ENCODE results near the gene TRIB2. TPM values are rescaled to one million over a fixed set of nuclear protein-coding genes. Genes with fewer than 3 reads are reported as not detected.
A peak's percentile ranks its signal among the peaks of the same experiment; 100 is the strongest.

Gene TRIB2
- total and polyA plus RNA-seq, 2 donors from 2014 or later, result 29.6 to 69.2 TPM

DNA sequence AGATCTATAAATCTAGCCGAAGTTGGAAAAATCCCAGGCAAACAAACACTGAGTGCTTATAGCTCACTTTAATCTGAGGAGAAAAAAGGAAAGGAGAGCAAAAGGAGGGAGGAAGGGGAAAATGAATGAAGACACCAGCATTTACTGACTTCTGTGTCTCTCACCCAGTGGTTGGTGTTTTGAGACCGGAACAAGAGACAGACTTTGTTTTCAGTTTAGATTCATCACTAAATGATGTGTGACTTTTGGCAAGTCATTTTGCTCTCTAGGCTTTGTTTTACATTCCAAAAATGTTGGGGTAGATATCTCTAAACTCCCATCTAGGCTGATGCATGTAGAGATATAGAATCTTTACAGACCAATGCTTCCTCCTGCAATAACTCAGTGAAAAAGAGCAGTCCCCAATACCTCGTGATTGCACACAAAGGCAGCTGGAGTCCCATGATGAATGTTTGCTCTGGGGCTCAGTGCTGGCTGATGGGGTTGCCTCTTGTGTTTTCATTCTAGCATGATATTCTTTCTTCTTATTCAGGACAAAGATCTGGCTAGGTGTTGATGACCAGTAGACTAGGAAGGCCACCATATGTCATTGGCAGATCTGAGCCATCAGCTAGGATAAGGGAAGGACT lies 51.4 kb downstream of the TRIB2 start:
- intact Hi-C loops (cut with DNase I), result no loop called here
- Histone ChIP-seq H3K4me3 (ENCODE audit: low read length in 3 of 3) (no peak overlapping the region), H3K4me1 (ENCODE audit: control insufficient read depth in 2 of 3, insufficient read depth in 2 of 3, low read depth in 1 of 3, low read length in 3 of 3) (peaks cover 0 to 2% (median 0%) of the 10 kb centered on the region in 3 donors), H3K36me3 (ENCODE audit: control insufficient read depth in 2 of 3, insufficient read depth in 3 of 3, low read length in 3 of 3) (no peaks in the 10 kb centered on the region), H3K9ac (ENCODE audit: low read length in 3 of 3) (no peak overlapping the region), H3K27me3 (ENCODE audit: control insufficient read depth, insufficient read depth, low read length) (no peaks in the 10 kb centered on the region), H3K27ac (ENCODE audit: low read depth in 2 of 2, low read length in 2 of 2) (no peak overlapping the region), H3K9me3 (ENCODE audit: control insufficient read depth in 2 of 3, insufficient read depth in 1 of 3, low read length in 3 of 3) (no peaks in the 10 kb centered on the region)
- TF ChIP-seq, protein P1, sequence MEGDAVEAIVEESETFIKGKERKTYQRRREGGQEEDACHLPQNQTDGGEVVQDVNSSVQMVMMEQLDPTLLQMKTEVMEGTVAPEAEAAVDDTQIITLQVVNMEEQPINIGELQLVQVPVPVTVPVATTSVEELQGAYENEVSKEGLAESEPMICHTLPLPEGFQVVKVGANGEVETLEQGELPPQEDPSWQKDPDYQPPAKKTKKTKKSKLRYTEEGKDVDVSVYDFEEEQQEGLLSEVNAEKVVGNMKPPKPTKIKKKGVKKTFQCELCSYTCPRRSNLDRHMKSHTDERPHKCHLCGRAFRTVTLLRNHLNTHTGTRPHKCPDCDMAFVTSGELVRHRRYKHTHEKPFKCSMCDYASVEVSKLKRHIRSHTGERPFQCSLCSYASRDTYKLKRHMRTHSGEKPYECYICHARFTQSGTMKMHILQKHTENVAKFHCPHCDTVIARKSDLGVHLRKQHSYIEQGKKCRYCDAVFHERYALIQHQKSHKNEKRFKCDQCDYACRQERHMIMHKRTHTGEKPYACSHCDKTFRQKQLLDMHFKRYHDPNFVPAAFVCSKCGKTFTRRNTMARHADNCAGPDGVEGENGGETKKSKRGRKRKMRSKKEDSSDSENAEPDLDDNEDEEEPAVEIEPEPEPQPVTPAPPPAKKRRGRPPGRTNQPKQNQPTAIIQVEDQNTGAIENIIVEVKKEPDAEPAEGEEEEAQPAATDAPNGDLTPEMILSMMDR (IDR thresholded peaks at IDR 0.05; ENCODE audit: borderline replicate concordance, extremely low read depth, insufficient read depth), result no peak
- DNase-seq (peak in 1 of 5 donors; percentile 21), FAIRE-seq (no peak)

DNA sequence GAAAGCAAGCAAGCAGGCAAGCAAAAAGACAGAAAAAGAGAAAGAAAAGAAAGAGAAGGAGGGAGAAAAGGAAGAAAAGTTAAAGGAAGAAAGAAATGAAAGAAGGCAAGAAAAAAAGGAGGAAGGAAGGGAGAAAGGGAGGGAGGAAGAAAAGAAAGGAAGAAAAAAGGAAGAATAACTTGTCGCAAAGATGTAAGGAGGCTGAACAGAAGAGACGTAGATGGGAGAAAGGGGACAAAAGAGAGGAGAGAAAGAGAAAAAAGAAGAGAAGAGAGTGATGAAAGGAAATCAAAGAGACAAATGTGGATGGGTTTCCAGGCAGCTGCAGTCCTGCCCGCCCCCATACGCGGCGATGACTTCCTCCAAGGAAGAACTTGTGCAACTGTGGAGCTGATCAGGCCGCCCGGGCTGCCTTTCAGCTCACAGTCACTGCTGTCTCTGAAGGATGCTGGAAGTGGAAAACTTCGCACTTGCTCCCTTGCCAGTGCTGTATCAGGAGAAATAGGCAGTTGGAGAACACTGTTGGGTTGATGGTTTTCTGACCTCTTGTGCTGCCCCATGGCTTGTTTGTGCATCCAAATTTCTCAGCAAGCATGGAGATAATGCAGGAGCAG lies 52.9 kb downstream of the TRIB2 start:
- FAIRE-seq (no peak), DNase-seq (peak in 1 of 5 donors; percentile 84)
- no peaks in the 10 kb centered on the region for H3K36me3 ChIP-seq (ENCODE audit: control insufficient read depth in 2 of 3, insufficient read depth in 3 of 3, low read length in 3 of 3)
- H3K4me3 ChIP-seq (ENCODE audit: low read length in 3 of 3), result no peak overlapping the region
- intact Hi-C loops (cut with DNase I), result no loop called here
- peaks cover 0 to 2% (median 0%) of the 10 kb centered on the region in 3 donors for H3K4me1 ChIP-seq (ENCODE audit: control insufficient read depth in 2 of 3, insufficient read depth in 2 of 3, low read depth in 1 of 3, low read length in 3 of 3)
- H3K9ac ChIP-seq (ENCODE audit: low read length in 3 of 3), result no peak overlapping the region
- H3K9me3 ChIP-seq (ENCODE audit: control insufficient read depth in 2 of 3, insufficient read depth in 1 of 3, low read length in 3 of 3), result no peaks in the 10 kb centered on the region
- H3K27me3 ChIP-seq (ENCODE audit: control insufficient read depth, insufficient read depth, low read length), result no peaks in the 10 kb centered on the region
- TF ChIP-seq, protein P1 (IDR thresholded peaks at IDR 0.05; ENCODE audit: borderline replicate concordance, extremely low read depth, insufficient read depth), result no peak
- H3K27ac ChIP-seq (ENCODE audit: low read depth in 2 of 2, low read length in 2 of 2), result no peak overlapping the region

DNA sequence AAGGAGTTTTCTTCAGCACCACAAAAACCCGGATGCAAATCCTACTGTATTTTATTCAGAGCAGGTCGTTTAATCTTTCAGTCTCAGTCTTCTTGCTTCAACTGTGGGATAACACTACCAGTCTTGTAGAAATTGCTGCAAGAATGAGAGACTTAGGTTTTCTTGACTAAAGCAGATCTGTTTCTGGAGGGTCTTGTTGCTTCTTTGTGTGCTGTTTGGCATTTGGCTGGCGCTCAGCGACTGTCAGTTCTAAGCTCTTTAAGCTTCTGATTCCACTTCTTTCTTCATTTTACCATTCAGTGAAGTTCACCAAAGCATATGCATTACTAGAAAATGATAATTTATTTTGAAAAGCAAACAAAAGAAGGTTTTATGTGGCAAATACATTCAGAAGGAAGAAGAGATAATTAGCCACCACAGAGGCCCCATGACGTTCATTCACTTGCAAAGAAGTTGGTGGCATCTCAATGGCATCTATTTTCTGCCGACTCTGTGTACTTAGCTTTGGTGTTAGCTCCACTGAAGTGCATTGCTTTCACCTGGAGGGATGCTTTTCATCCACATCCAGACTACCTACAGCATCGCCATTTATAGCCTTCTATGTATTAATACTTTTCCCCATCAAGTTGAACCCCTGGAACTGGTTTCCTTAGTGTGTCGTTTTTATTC lies 53.7 kb downstream of the TRIB2 start:
- no peak for FAIRE-seq
- no peak overlapping the region for H3K27ac ChIP-seq (ENCODE audit: low read depth in 2 of 2, low read length in 2 of 2)
- no peaks in the 10 kb centered on the region for H3K27me3 ChIP-seq (ENCODE audit: control insufficient read depth, insufficient read depth, low read length)
- DNase-seq, result no peak
- TF ChIP-seq, protein P1 (IDR thresholded peaks at IDR 0.05; ENCODE audit: borderline replicate concordance, extremely low read depth, insufficient read depth), result no peak
- intact Hi-C loops (cut with DNase I), result no loop called here
- H3K9ac ChIP-seq (ENCODE audit: low read length in 3 of 3), result no peak overlapping the region
- no peaks in the 10 kb centered on the region for H3K9me3 ChIP-seq (ENCODE audit: control insufficient read depth in 2 of 3, insufficient read depth in 1 of 3, low read length in 3 of 3)
- no peaks in the 10 kb centered on the region for H3K36me3 ChIP-seq (ENCODE audit: control insufficient read depth in 2 of 3, insufficient read depth in 3 of 3, low read length in 3 of 3)
- H3K4me3 ChIP-seq (ENCODE audit: low read length in 3 of 3), result no peak overlapping the region
- peaks cover 0 to 4% (median 0%) of the 10 kb centered on the region in 3 donors for H3K4me1 ChIP-seq (ENCODE audit: control insufficient read depth in 2 of 3, insufficient read depth in 2 of 3, low read depth in 1 of 3, low read length in 3 of 3)
